Muscle of arm (tissue), 12 donors: ENCODE results near the gene PPP1R1C. TPM values are rescaled to one million over a fixed set of nuclear protein-coding genes. Genes with fewer than 3 reads are reported as not detected.

Experiments
- DNase-seq: peaks from one replicate; pipeline ENCODE4 v3.0.0-alpha.2; 2013
- polyA plus RNA-seq, 12 donors: library from polyadenylated mRNA; unstranded; fragments of 120-200 nt; gene quantifications; one replicate each; pipeline ENCODE4 v1.2.1, GENCODE V29; 2013; ENCODE audit not compliant: insufficient read length in 12 of 12

PPP1R1C gene
- polyA plus RNA-seq, 12 donors: 0.34 to 2.1 (median 0.77) TPM; not detected in 2

GRCh38 chr2:182110347-182110746 is 124.7 kb downstream of the PPP1R1C start:
- DNase-seq: no peak

GRCh38 chr2:182113334-182113733 is 127.7 kb downstream of the PPP1R1C start:
- DNase-seq: no peak

DNA sequence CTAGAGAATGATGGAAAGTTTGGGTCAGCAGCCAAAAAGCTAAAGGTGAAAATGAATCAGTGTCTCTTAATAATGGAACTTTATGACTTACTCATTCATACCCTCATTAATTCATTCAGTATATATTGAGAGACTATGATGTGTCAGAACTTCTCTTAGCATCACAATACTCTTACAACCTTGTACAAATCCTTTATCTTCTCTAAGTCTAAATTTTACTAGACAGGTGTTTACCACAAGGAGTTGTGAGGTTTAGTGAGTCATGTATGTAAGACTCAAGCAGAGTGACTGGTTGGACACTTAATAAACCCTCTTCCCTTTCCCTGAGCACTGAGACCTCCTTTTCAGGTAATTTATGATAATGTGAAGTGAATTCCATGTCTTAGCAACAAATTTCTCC is 129.6 kb downstream of the PPP1R1C start:
- DNase-seq: no peak

GRCh38 chr2:182116774-182117173 is 131.1 kb downstream of the PPP1R1C start:
- DNase-seq: no peak

DNA sequence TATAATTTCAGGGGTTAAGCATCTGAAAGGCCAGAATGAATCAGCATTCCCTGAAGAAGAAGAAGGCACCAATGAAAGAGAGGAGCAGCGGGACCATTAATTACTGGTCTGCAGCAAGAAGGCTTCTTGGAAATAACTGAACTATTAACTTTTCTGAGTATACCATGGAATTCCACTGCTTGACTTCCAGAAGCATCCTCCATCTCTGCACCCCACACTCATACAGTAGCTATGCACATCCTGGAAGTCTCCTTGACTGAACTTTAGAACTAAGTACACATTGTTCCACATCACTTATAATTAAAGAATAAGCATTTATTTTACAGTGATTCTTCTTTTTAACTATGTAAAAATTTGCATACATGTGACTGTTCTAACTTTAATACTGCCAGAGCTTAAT is 131.5 kb downstream of the PPP1R1C start:
- DNase-seq: no peak

DNA sequence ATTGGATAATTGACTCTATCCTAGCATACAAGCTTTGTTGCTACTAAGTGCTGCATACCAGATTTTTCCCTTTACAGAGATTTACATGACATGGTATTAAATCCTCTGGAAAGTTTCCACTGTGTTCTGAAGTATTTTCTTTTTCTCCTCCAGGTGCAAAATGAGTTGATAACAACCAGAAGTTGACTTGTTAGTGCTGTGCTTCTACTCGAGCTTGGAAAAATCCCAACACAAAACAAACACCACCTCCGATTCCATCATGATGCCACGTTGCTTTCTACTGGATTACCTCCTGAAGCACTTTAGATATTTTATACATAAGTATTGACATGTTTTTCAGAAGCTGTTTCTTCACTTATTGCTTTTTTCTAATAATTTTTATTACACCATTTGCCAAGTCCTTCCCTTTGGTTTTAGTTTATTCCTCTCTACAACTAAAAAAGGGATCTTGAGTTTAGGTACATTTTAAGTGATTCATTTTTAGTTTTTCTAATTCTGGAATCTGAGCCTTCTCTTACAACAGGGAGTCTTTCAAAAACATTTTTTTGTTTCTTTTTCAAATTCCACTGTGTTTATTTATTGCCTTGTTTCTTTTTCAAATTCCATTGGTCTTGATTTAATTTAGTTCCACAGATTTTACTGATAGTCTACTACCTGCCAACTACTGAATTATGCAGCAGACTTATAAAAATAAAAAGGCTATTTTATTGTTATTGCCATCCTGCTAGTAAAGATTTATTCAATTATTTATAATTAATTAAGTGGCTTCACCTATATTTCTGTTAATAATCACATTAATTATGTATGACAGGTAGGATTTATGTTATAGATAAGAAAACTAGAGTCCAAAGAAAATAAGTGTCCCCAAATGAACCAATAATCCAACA is 143.4 kb downstream of the PPP1R1C start:
- no peak for DNase-seq

GRCh38 chr2:182132605-182133004 is 147.0 kb downstream of the PPP1R1C start:
- no peak for DNase-seq

DNA sequence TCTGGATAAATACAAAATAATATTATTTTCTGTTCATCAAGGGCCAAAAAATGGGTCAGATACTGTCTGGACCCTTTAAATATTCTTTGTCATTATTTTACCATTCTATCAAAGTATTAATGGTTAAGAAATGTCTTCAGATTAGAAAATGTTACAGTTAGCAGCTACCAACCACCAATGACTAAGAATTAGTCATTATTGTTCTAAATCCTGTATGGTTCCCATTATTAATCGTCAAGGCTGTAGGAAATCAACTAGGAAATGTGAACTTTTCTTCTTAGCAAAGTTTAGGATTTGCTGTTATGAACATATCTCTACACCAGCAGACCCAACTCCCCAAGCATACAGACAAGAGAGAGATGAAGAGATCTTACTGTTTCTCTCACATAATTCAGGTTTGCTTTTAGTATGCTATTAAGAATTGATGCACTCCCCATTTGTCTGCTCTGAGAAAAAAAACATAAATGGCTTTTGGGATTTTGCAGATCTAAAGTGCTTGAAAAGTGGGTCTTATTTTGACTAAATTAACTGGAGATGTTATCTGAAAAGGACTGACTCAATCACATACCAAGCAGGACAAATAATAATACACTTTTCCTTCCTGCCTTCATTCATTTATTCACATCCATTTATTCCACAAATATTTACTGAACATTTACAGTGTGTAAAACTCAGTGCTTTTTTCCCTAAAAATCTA is 147.7 kb downstream of the PPP1R1C start:
- no peak for DNase-seq

DNA sequence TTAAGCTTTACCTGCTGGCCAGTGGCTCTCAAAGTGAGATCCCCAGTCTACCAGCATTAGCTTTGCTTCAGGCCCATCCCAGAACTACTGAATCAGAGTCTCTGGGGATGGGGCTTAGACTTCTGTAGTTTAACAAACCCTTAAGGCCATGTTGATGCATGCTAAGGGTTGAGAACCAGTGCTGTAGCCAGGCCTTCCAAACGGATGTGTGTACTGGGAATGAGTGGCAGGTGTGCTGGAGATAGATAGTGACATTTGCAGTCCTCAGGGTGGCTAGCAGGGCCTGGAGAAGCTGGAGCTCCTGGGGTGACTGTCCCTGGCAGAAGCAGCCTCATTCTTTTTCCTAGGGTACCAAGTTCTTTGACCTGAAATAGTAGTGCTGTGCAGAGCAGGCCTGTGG is 148.5 kb downstream of the PPP1R1C start:
- DNase-seq: no peak

GRCh38 chr2:182142062-182142461 is 156.4 kb downstream of the PPP1R1C start:
- no peak for DNase-seq

GRCh38 chr2:182144041-182144775 is 158.6 kb downstream of the PPP1R1C start:
- no peak for DNase-seq

GRCh38 chr2:182144776-182145165 is 159.1 kb downstream of the PPP1R1C start:
- DNase-seq: peak; percentile 16

- no peak for DNase-seq
Measured at GRCh38 chr2:182148344-182148743, 162.7 kb downstream of the PPP1R1C start.

DNA sequence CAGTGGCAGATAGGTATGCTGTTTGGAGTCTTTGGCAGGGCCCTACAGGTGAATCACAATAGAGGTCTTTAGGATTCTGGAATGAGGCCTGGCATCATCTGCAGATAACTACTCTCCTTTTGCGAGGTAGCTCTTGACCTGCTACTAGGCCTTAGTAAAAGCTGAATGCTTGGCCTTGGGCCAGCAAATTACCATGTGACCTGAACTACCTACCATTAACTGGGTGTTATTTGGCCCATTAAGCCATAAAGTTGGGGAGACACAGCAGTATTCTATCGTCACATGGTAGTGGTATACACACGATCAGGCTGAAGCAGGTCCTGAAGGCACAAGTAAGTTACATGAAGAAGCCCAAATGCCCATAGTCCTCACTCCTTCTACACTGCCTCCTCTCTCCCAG is 178.2 kb downstream of the PPP1R1C start:
- DNase-seq: no peak

GRCh38 chr2:182164686-182165085 is 179.0 kb downstream of the PPP1R1C start:
- DNase-seq: no peak

GRCh38 chr2:182165202-182165601 is 179.5 kb downstream of the PPP1R1C start:
- DNase-seq: no peak

DNA sequence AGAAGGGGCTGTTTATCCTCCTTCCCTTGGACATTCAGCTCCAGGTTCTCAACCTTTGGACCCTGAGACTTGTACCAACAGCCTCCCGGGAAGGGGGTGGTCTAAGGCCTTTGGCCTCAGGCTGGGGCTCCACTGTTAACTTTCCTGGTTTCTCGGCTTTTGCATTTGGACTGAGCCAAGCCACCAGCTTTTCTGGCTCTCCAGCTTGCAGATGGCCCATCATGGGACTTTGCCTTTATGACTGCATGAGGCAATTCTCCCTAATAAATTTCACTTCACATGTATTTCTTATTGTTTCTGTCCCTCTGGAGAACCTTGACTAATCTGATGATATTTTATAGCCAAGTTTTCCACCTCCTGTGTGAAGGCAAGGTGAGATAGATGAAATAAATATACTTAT is 180.8 kb downstream of the PPP1R1C start:
- DNase-seq: no peak

DNA sequence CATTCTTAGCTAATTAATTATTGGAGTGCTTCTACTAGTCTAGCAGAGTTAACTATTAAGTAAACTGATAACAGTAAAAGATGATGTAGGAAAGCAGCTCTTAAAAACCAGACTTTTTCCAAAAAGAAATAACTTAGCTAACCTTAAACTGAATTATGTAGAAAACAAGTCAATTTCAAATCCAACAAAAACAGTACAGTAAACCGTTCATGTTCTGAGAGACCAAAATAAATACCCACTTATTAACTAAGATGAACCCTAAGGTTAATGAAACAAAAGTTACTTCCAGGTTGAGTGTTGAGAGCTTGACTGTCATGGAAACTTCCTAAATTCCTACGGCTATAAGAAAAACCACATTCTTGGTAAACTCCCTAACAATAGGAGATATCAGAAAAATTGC is 181.2 kb downstream of the PPP1R1C start:
- no peak for DNase-seq
